ENCODE results near the gene SMC3. TPM values are rescaled to one million over a fixed set of nuclear protein-coding genes. Genes with fewer than 3 reads are reported as not detected.
A peak's percentile ranks its signal among the peaks of the same experiment; 100 is the strongest.

The SMC3 gene
- total RNA-seq, 4 donors from 2014 or later, result 27.7 to 50.2 (median 39.5) TPM

DNA sequence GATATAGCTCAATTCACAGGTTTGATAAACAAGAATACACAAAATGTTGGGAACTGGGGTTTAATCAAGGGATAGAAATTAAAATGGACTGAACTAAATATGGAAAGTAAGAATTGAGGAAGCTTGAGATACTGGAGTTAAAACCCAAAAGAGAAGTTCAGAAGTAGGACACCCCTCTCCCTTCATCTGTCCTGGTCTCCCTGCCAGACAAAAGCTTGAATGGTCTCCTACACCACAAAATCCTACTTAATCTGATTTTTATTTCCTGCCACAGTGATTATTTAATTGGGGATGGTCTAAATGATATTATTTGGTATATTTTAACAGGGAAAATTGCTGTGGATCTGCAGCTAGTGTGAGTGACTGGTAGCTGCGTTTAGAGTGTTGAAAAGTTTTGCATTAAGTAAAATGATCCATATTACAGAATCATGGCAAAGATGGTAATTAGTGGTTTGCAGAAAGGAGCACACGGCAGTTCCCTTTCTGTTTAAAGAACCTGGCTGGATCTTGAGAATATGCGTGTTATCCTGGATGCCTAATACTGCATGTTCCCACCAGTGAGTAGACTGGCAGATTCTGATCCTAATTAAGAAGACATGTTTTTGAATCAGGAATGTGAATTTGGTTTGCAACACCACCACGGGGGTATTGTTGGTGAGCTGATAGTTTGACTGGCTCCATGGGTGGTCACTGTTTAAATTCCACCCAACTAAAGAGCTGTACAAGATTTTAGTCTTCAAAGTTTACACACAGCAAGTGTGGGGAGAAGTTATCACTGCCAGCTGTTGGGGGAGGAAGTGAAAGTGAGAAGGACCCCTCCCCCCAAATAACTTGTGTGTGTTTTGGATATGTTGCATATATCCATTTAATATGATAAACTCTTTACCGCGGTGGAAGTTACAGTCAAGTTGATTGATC, 82.1 kb downstream of the SMC3 start:
- peak; percentile 42 for DNase-seq (ENCODE audit: extremely low spot score)
- peaks cover 3 to 25% (median 15%) of the 10 kb centered on the region in 4 donors for H3K4me1 ChIP-seq
- no peak overlapping the region for H3K27ac ChIP-seq (replicated peaks in 1 of 4)
- no peaks in the 10 kb centered on the region for H3K36me3 ChIP-seq
- WGBS, result 78% methylated on average over 6 of the region's 6 CpGs
- TF ChIP-seq EP300 (IDR thresholded peaks at IDR 0.05) (no peak), POLR2A (IDR thresholded peaks at IDR 0.05; ENCODE audit: low read depth) (no peak), POLR2AphosphoS5 (IDR thresholded peaks at IDR 0.05) (no peak)
- TF ChIP-seq, protein P1, sequence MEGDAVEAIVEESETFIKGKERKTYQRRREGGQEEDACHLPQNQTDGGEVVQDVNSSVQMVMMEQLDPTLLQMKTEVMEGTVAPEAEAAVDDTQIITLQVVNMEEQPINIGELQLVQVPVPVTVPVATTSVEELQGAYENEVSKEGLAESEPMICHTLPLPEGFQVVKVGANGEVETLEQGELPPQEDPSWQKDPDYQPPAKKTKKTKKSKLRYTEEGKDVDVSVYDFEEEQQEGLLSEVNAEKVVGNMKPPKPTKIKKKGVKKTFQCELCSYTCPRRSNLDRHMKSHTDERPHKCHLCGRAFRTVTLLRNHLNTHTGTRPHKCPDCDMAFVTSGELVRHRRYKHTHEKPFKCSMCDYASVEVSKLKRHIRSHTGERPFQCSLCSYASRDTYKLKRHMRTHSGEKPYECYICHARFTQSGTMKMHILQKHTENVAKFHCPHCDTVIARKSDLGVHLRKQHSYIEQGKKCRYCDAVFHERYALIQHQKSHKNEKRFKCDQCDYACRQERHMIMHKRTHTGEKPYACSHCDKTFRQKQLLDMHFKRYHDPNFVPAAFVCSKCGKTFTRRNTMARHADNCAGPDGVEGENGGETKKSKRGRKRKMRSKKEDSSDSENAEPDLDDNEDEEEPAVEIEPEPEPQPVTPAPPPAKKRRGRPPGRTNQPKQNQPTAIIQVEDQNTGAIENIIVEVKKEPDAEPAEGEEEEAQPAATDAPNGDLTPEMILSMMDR (IDR thresholded peaks at IDR 0.05), result no peak
- H3K27me3 ChIP-seq, result peaks cover 0 to 19% (median 3%) of the 10 kb centered on the region in 4 donors
- no peaks in the 10 kb centered on the region for H3K9me3 ChIP-seq
- intact Hi-C loops (cut with DNase I), result no loop called here
- no peak overlapping the region for H3K4me3 ChIP-seq

DNA sequence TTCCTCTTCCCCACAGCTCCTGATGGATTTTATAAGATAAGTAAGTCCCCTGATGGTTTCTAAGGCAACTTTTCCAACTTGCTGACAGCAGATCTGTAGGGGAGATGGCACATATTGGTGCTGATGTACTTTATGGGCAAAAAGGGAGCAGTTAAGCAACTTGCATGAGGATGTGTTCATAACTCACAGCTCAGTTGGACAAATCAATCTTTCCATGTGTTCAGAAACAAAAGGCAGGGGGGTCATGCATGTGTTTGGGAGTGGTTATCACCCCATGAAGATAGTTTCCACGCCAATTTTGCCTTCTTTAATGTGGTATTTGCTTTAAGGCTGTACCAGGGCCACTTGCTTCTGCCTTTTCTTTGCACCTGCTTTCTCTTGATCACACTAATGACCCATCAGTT, 82.8 kb downstream of the SMC3 start:
- Histone ChIP-seq H3K9me3 (no peaks in the 10 kb centered on the region), H3K27me3 (peaks cover 0 to 13% (median 0%) of the 10 kb centered on the region in 4 donors), H3K4me3 (no peak overlapping the region), H3K36me3 (no peaks in the 10 kb centered on the region), H3K27ac (replicated peaks in 1 of 4) (no peak overlapping the region), H3K4me1 (peaks cover 3 to 19% (median 16%) of the 10 kb centered on the region in 4 donors)
- peak; percentile 70 for DNase-seq (ENCODE audit: extremely low spot score)
- intact Hi-C loops (cut with DNase I), result no loop called here
- TF ChIP-seq POLR2A (IDR thresholded peaks at IDR 0.05; ENCODE audit: low read depth), result no peak
- no peak for TF ChIP-seq EP300 (IDR thresholded peaks at IDR 0.05)
- TF ChIP-seq POLR2AphosphoS5 (IDR thresholded peaks at IDR 0.05), result no peak
- TF ChIP-seq, protein P1 (IDR thresholded peaks at IDR 0.05), result no peak
- WGBS, result 79% methylated on average over 1 of the region's 1 CpG

DNA sequence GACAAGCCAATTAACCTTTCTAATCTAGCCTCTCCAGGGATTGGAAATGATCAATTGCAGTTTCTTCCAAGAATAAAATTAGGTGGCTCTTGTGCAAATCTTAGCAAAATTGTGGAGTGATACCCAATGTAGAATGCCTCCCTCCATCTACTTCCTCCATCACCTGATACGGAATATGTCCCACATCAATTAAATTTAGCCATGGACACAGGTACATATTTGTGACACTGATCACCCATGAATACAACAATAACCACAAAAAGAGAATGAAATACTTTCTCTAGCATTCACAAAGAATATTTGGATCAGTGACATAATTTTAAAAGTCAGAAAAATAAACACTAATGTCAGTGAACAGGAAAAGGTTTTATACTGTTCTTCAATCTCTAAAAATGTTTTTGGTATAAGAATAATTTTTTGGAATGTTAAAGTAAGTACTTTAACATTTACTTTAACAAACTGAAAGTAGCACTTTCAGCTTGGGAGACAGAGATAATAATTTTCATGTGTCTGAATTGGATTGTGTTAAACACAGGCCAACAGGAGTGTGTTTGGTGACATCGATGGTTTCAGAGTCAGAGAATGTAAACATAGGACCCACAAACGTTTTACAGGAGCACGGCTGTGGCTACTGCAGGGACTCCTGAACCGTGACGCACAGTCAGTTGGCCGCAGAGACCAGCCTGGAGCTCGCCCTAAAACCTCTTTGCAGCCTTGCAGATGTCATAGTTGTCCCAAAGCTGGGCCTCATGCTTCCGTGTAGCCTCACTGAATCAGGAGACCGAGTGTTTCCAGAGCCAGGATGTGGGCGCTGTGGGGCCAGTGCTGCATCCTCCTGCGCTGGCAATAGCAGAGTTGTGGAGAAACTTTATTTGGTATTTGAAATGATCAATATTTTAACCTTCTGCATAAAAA, 83.8 kb downstream of the SMC3 start:
- WGBS, result 36% methylated on average over 8 of the region's 12 CpGs
- H3K27ac ChIP-seq (replicated peaks in 1 of 4), result peak overlapping the region; percentile 50 to 63 (median 58)
- peak; percentile 39 for DNase-seq (ENCODE audit: extremely low spot score)
- peak overlapping the region in 2 of 4 donors; percentile 13 to 16 for H3K4me3 ChIP-seq
- TF ChIP-seq EP300 (IDR thresholded peaks at IDR 0.05), result no peak
- TF ChIP-seq POLR2AphosphoS5 (IDR thresholded peaks at IDR 0.05), result peak; percentile 31 to 48
- H3K36me3 ChIP-seq, result no peaks in the 10 kb centered on the region
- H3K27me3 ChIP-seq, result peaks cover 0 to 5% (median 0%) of the 10 kb centered on the region in 4 donors
- H3K4me1 ChIP-seq, result peaks cover 3 to 27% (median 21%) of the 10 kb centered on the region in 4 donors
- intact Hi-C loops (cut with DNase I), result no loop called here
- no peaks in the 10 kb centered on the region for H3K9me3 ChIP-seq

DNA sequence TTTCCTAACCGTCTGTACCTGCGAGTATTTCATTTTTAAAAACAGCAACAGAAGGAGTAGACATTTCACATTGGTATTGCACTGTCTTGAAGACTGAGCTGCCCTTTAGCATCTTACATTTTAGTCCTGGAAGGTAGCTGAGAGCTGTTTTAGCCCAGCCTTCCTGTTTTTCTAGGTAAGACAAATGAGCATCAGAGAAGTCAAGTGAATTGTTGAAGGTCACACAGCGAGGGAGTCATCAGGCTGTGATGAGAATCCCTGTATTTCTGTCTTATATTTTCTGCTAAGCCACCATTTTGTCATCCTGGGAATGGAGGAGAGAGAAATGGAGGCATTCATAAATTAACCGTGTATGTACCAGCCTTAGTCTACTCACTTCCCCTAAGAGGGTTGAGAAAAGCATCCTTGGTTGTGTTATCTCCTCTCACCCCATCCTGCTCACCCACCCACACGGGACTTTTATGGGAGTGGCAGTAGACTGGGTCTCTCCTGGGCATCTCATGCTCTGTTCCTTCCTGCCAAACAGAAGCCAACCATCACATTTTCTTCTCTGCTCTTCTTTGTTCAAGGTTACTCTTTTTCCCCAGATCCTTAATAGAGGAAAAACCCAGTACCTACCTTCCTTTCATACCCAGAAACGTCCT, 85.1 kb downstream of the SMC3 start:
- intact Hi-C loops (cut with DNase I), result no loop called here
- peak overlapping the region in 2 of 4 donors; percentile 58 for H3K27ac ChIP-seq (replicated peaks in 1 of 4)
- no peaks in the 10 kb centered on the region for H3K36me3 ChIP-seq
- no peaks in the 10 kb centered on the region for H3K9me3 ChIP-seq
- no peak overlapping the region for H3K4me3 ChIP-seq
- TF ChIP-seq, protein P1 (IDR thresholded peaks at IDR 0.05), result no peak
- TF ChIP-seq POLR2A (IDR thresholded peaks at IDR 0.05; ENCODE audit: low read depth) (no peak), POLR2AphosphoS5 (IDR thresholded peaks at IDR 0.05) (no peak), EP300 (IDR thresholded peaks at IDR 0.05) (no peak)
- WGBS, result 91% methylated on average over 6 of the region's 6 CpGs
- peaks cover 3 to 27% (median 21%) of the 10 kb centered on the region in 4 donors for H3K4me1 ChIP-seq
- no peaks in the 10 kb centered on the region for H3K27me3 ChIP-seq
- peak; percentile 66 for DNase-seq (ENCODE audit: extremely low spot score)

Small RNA genes lying within 50 kb of the gene (small RNA-seq; reads per million reads assigned to genes)
- 0 reads per million in 3 donors for gene RF00019

Other genes with a start within 250 kb of the SMC3 start
- 10 to 100 TPM in 1 of 4 donors, 1 to 10 TPM in 3; 3.8 to 25.7 (median 4.6) TPM for gene DUSP5, start 69.8 kb upstream of the SMC3 start, total RNA-seq
- gene RBM20, start 76.6 kb downstream of the SMC3 start, total RNA-seq, result 1 to 10 TPM; 5.3 to 7.7 (median 5.8) TPM